A549 (cell line): ENCODE measurements around the gene PTGER2. TPM values are rescaled to one million over a fixed set of nuclear protein-coding genes. Genes with fewer than 3 reads are reported as not detected.

Experiments
- ATAC-seq, 2 experiments: fragments of 200-7000 bp in 1 of 2; fragments of >200 bp in 1 of 2; cut with Nextera tagmentation in 1 of 2; cut with Tn5 transposase in 1 of 2; 3 replicates each; pipeline versions ENCODE4 v1.8.0 to v1.9.1; 2018 to 2020; ENCODE audit warnings: mild to moderate bottlenecking in 1 of 2, moderate library complexity in 1 of 2
- CTCF ChIA-PET: fragments of 300-600 bp; sonication (Branson Sonifier 250); formaldehyde crosslinking; extraction: SDS; loops from one replicate; lab custom pipeline; 2021; ENCODE audit warnings: antibody characterized with exemption, inconsistent platforms; lab: Yijun Ruan, JAX
- POLR2A ChIA-PET: fragments of 350-600 bp; formaldehyde crosslinking; extraction: SDS; loops from one replicate; lab custom pipeline; 2021; ENCODE audit warnings: antibody characterized with exemption, inconsistent platforms; lab: Yijun Ruan, JAX
- DNase-seq, 2 experiments: peaks; one replicate each; pipeline versions ENCODE4 v3.0.0 to v3.0.0-alpha.2; 2011 to 2016; ENCODE audit warnings: low read depth in 1 of 2, low spot score in 1 of 2
- FAIRE-seq: peaks from 2 replicates; lab custom pipeline; 2011; peaks lifted over from hg19 to GRCh38; lab: Jason Lieb, UNC
- H3K27ac ChIP-seq, 2 experiments: fragments of >200 bp; sonication (Bioruptor Twin); formaldehyde crosslinking; 3 replicates each; pipeline ENCODE4 v1.5.1; 2016 to 2017
- H3K4me1 ChIP-seq: fragments of >200 bp; sonication (Bioruptor Twin); formaldehyde crosslinking; 3 replicates; pipeline ENCODE4 v1.6.1; 2016
- H3K4me2 ChIP-seq: fragments of >200 bp; sonication (Bioruptor Twin); formaldehyde crosslinking; 3 replicates; pipeline ENCODE4 v1.6.1; 2016
- H3K4me3 ChIP-seq: fragments of >200 bp; sonication (Bioruptor Twin); formaldehyde crosslinking; 3 replicates; pipeline ENCODE4 v1.5.1; 2016
- H3K9me3 ChIP-seq: fragments of >200 bp; sonication (Bioruptor Twin); formaldehyde crosslinking; 3 replicates; pipeline ENCODE4 v1.6.1; 2016
- BHLHE40 ChIP-seq: IDR thresholded peaks from 2 replicates; pipeline ENCODE4 v1.6.1; 2012; ENCODE audit warnings: low read depth, low read length, inconsistent platforms
- CHD2 ChIP-seq: fragments of 150-350 bp; IDR thresholded peaks from 2 replicates; pipeline ENCODE4 v1.6.1; 2014; ENCODE audit warnings: low read length; ENCODE audit not compliant: partially characterized antibody
- EHMT2 ChIP-seq: fragments of 200-600 bp; sonication (generic); IDR thresholded peaks from 2 replicates; pipeline ENCODE4 v1.6.1; 2016; ENCODE audit warnings: antibody characterized with exemption, low read depth, mild to moderate bottlenecking, moderate library complexity
- ESRRA ChIP-seq: fragments of 150-350 bp; IDR thresholded peaks from 2 replicates; pipeline ENCODE4 v1.6.1; 2014; ENCODE audit warnings: mild to moderate bottlenecking, low read length, borderline replicate concordance
- FOSL2 ChIP-seq, 2 experiments: fragments of 450-650 bp in 1 of 2; fragments of >200 bp in 1 of 2; sonication (Bioruptor Twin) in 1 of 2; formaldehyde crosslinking; IDR thresholded peaks; 2 replicates each; pipeline versions ENCODE4 v1.5.0 to v1.6.1; 2016 to 2020; ENCODE audit warnings: mild to moderate bottlenecking in 1 of 2, moderate library complexity in 1 of 2
- FOXS1 ChIP-seq: fragments of 250-450 bp; sonication (Bioruptor Pico); IDR thresholded peaks from 2 replicates; pipeline ENCODE4 v1.5.0; 2020; ENCODE audit warnings: mild to moderate bottlenecking, moderate library complexity
- HDAC2 ChIP-seq: fragments of 200-600 bp; sonication (generic); IDR thresholded peaks from 2 replicates; pipeline ENCODE4 v1.6.1; 2016
- HOXA7 ChIP-seq: fragments of 250-450 bp; sonication (Bioruptor Pico); IDR thresholded peaks from 2 replicates; pipeline ENCODE4 v1.5.0; 2020; ENCODE audit warnings: mild to moderate bottlenecking, moderate library complexity
- HOXB13 ChIP-seq: fragments of 250-450 bp; sonication (Bioruptor Pico); IDR thresholded peaks from 2 replicates; pipeline ENCODE4 v1.5.0; 2020; ENCODE audit warnings: low read depth, mild to moderate bottlenecking, moderate library complexity
- JUN ChIP-seq, 2 experiments: fragments of >200 bp; sonication (Bioruptor Twin); formaldehyde crosslinking; IDR thresholded peaks; 2 replicates in 1 of 2; 3 replicates in 1 of 2; pipeline ENCODE4 v1.6.1; 2016 to 2017
- NFE2L2 ChIP-seq: fragments of 150-350 bp; conservative IDR thresholded peaks from 2 replicates; pipeline ENCODE4 v1.6.1; 2014; ENCODE audit warnings: low read length
- NPAS2 ChIP-seq: fragments of 250-450 bp; sonication (Bioruptor Pico); IDR thresholded peaks from 2 replicates; pipeline ENCODE4 v1.8.0; 2022; ENCODE audit warnings: mild to moderate bottlenecking, moderate library complexity, borderline replicate concordance
- POLR2A ChIP-seq: IDR thresholded peaks from 2 replicates; pipeline ENCODE4 v1.6.1; 2012; ENCODE audit warnings: mild to moderate bottlenecking, low read length
- RAD21 ChIP-seq, 2 experiments: fragments of >200 bp in 1 of 2; sonication (Bioruptor Twin) in 1 of 2; formaldehyde crosslinking in 1 of 2; IDR thresholded peaks in 1 of 2; conservative IDR thresholded peaks in 1 of 2; 2 replicates in 1 of 2; 3 replicates in 1 of 2; pipeline ENCODE4 v1.6.1; 2012 to 2018; ENCODE audit warnings: inconsistent platforms in 1 of 2
- RARB ChIP-seq: fragments of 250-450 bp; sonication (Bioruptor Pico); IDR thresholded peaks from 2 replicates; pipeline ENCODE4 v1.8.0; 2021; ENCODE audit warnings: mild to moderate bottlenecking, moderate library complexity
- RNF2 ChIP-seq: fragments of 200-600 bp; sonication (generic); IDR thresholded peaks from 2 replicates; pipeline ENCODE4 v1.6.1; 2016; ENCODE audit warnings: low read depth, mild to moderate bottlenecking, antibody characterized with exemption, moderate library complexity, borderline replicate concordance
- TFCP2L1 ChIP-seq: fragments of 250-450 bp; sonication (Bioruptor Pico); IDR thresholded peaks from 2 replicates; pipeline ENCODE4 v1.5.0; 2021; ENCODE audit warnings: mild to moderate bottlenecking
- ZSCAN20 ChIP-seq: fragments of 250-450 bp; sonication (Bioruptor Pico); IDR thresholded peaks from 2 replicates; pipeline ENCODE4 v1.8.0; 2022; ENCODE audit warnings: mild to moderate bottlenecking, moderate library complexity
- WGBS: methylation state at CpG from one replicate; pipeline ENCODE4 v1.1.6; 2017; ENCODE audit errors: missing lambda C conversion rate; 5-methylcytosine and 5-hydroxymethylcytosine counted together
- polyA plus RNA-seq, 4 experiments: library from polyadenylated mRNA; depleted of rRNA in 3 of 4; stranded (reverse); fragments of >200 nt; fragmentation: RNase III in 1 of 4; extraction: RNeasy Plus Mini Kit Qiagen cat#74134 plus additional on column Dnase treatment in 1 of 4; gene quantifications; 2 replicates in 3 of 4; 3 replicates in 1 of 4; pipeline ENCODE4 v1.2.3, GENCODE V29; 2011 to 2017
- TF ChIP-seq, protein P1 (sequence below): IDR thresholded peaks from 2 replicates; pipeline ENCODE4 v1.6.1; 2012
- TF ChIP-seq, protein P2 (sequence below): fragments of 250-450 bp; sonication (Bioruptor Pico); IDR thresholded peaks from 2 replicates; pipeline ENCODE4 v1.5.0; 2020; ENCODE audit warnings: low read depth, mild to moderate bottlenecking, moderate library complexity
- TF ChIP-seq, protein P3 (sequence below): IDR thresholded peaks from 2 replicates; pipeline ENCODE4 v1.6.1; 2012
- TF ChIP-seq, protein P4 (sequence below): fragments of 150-350 bp; IDR thresholded peaks from 2 replicates; pipeline ENCODE4 v1.6.1; 2014; ENCODE audit warnings: low read depth, mild to moderate bottlenecking, low read length
- TF ChIP-seq, protein P5 (sequence below): fragments of >200 bp; sonication (Bioruptor Twin); formaldehyde crosslinking; IDR thresholded peaks from 3 replicates; pipeline ENCODE4 v1.5.1; 2016

Gene PTGER2
- polyA plus RNA-seq, 2 of the 4 experiments (the other 2 are of a cell fraction) = 0.74 to 1.2 TPM

DNA sequence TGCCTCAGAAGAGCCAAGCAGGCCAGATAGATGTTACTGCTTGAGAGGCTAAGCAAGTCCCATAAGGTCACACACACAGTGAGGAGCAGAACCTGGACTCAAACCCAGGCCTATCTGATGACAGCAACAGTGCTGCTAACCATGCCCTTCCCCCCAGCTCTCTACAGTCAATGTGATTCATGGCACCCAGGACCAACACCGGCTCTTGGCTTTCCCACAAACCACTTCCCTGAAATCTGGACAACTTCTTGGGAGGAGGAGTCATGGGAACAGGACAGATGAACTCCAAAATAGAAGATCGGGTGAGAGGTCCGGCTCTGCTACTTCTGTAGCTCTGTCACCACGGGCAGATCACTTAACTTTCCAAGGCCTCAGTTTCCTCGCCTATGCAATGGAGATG is 47.3 kb upstream of the PTGER2 start:
- H3K4me3 ChIP-seq = no peak overlapping the region
- DNase-seq (no peak), ATAC-seq (no peak), FAIRE-seq (no peak)
- WGBS = 67% methylated on average over 5 of the region's 5 CpGs
- TF ChIP-seq CHD2 = no peak
- no peak for TF ChIP-seq NFE2L2
- TF ChIP-seq TFCP2L1 (CRISPR knock-in tag) = no peak
- TF ChIP-seq POLR2A = no peak
- H3K9me3 ChIP-seq = no peaks in the 10 kb centered on the region
- POLR2A ChIA-PET = no interaction called here
- H3K4me2 ChIP-seq = no peak overlapping the region
- CTCF ChIA-PET = interaction anchor here (1.1 to 1.4 kb wide), 2 partner anchors 8 to 32 kb away, joined by 3 to 4 read pairs; no protein-coding TSS in a partner anchor
- no peaks in the 10 kb centered on the region for H3K4me1 ChIP-seq
- no peak overlapping the region for H3K27ac ChIP-seq

DNA sequence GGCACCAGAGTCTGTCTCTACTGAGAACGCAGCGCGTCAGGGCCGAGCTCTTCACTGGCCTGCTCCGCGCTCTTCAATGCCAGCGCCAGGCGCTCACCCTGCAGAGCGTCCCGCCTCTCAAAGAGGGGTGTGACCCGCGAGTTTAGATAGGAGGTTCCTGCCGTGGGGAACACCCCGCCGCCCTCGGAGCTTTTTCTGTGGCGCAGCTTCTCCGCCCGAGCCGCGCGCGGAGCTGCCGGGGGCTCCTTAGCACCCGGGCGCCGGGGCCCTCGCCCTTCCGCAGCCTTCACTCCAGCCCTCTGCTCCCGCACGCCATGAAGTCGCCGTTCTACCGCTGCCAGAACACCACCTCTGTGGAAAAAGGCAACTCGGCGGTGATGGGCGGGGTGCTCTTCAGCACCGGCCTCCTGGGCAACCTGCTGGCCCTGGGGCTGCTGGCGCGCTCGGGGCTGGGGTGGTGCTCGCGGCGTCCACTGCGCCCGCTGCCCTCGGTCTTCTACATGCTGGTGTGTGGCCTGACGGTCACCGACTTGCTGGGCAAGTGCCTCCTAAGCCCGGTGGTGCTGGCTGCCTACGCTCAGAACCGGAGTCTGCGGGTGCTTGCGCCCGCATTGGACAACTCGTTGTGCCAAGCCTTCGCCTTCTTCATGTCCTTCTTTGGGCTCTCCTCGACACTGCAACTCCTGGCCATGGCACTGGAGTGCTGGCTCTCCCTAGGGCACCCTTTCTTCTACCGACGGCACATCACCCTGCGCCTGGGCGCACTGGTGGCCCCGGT is 46.4 kb upstream of the PTGER2 start, which contains the start of gene PTGDR:
Gene PTGDR (plus strand): TSS at position 198 of the 778 bp plus-strand sequence. CDS start 117 bp downstream, at position 315.
- CTCF ChIA-PET = interaction anchor here (1.1 to 1.4 kb wide), 2 partner anchors 9 to 31 kb away, joined by 3 to 4 read pairs; no protein-coding TSS in a partner anchor
- ATAC-seq = peak in 1 of 2 experiments; percentile 24; a peak in 1 of 6 replicates
- FAIRE-seq = no peak
- TF ChIP-seq EHMT2 (no peak), FOSL2 (IDR thresholded peaks at IDR 0.05) (no peak), FOSL2 (CRISPR knock-in tag; IDR thresholded peaks at IDR 0.05) (no peak)
- no peaks in the 10 kb centered on the region for H3K4me1 ChIP-seq
- POLR2A ChIA-PET = no interaction called here
- no peak within 1 kb of the TSS for H3K4me3 ChIP-seq
- H3K27ac ChIP-seq = no peak within 1 kb of the TSS
- no peak within 1 kb of the TSS for H3K4me2 ChIP-seq
- 71% methylated on average over 59 of the region's 63 CpGs for WGBS
- no peak for DNase-seq
- H3K9me3 ChIP-seq = no peaks in the 10 kb centered on the region

DNA sequence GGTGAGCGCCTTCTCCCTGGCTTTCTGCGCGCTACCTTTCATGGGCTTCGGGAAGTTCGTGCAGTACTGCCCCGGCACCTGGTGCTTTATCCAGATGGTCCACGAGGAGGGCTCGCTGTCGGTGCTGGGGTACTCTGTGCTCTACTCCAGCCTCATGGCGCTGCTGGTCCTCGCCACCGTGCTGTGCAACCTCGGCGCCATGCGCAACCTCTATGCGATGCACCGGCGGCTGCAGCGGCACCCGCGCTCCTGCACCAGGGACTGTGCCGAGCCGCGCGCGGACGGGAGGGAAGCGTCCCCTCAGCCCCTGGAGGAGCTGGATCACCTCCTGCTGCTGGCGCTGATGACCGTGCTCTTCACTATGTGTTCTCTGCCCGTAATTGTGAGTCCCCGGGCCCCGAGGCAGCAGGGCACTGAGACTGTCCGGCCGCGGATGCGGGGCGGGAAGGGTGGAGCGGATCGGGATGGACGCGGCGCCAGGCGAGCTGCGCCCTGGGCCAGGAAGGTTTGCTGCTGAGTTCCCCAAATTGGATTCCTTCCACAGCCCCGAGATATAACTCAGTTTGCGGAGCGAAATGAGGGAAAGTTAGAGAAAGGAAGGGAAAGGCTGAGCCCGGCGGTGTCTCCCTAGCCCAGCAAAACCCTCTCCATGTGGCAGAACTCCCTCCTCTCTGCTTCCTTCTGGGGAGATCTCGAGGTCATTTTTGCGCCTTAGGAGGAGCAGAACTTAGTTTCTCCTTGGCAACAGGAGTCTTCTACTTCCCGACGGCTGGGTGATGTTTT is 45.6 kb upstream of the PTGER2 start:
- ChIA-PET CTCF (interaction anchor here (0.7 kb wide), 1 partner anchor 272 kb away, joined by 3 read pairs; no protein-coding TSS in a partner anchor), POLR2A (no interaction called here)
- ATAC-seq (no peak; a peak in 1 of 6 replicates), FAIRE-seq (no peak), DNase-seq (no peak)
- Histone ChIP-seq H3K4me1 (no peaks in the 10 kb centered on the region), H3K27ac (no peak overlapping the region), H3K4me2 (no peak overlapping the region), H3K4me3 (no peak overlapping the region), H3K9me3 (no peaks in the 10 kb centered on the region)
- WGBS = 67% methylated on average over 49 of the region's 54 CpGs
- TF ChIP-seq RAD21 (conservative IDR thresholded peaks at IDR 0.05 in 1 of 2, IDR thresholded peaks at IDR 0.05 in 1 of 2) (no peak), HOXA7 (CRISPR knock-in tag) (no peak), NPAS2 (CRISPR knock-in tag) (no peak), ZSCAN20 (CRISPR knock-in tag) (no peak), BHLHE40 (no peak)
- TF ChIP-seq, protein P1, sequence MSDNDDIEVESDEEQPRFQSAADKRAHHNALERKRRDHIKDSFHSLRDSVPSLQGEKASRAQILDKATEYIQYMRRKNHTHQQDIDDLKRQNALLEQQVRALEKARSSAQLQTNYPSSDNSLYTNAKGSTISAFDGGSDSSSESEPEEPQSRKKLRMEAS = no peak

DNA sequence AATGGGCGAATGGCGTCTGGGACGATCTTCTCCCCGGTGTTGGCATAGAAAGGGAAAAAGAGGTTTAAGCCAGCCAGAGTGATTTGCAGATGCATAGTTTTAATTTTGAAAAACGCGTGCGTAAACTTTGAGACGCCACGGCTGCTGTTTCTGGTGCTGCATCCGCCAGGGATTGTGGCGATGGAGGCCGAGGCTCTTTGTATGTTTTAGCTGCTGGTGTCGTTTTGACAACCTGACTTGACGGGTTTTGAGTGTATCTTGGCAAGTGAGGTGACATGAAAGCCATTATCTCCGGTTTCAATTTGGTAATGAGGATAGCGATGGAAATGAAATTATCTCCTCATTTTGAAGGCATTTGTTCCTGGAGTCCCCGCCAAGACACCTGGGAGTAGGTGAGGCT is 45.0 kb upstream of the PTGER2 start:
- Histone ChIP-seq H3K4me3 (no peak overlapping the region), H3K27ac (no peak overlapping the region), H3K4me2 (no peak overlapping the region), H3K4me1 (no peaks in the 10 kb centered on the region), H3K9me3 (no peaks in the 10 kb centered on the region)
- ChIA-PET POLR2A (no interaction called here), CTCF (interaction anchor here (0.7 kb wide), 1 partner anchor 273 kb away, joined by 3 read pairs; no protein-coding TSS in a partner anchor)
- WGBS = 73% methylated on average over 17 of the region's 17 CpGs
- FAIRE-seq = no peak
- ATAC-seq = no peak
- DNase-seq = no peak
- TF ChIP-seq ZSCAN20 (CRISPR knock-in tag) (no peak), FOXS1 (CRISPR knock-in tag) (no peak), HOXB13 (CRISPR knock-in tag) (no peak), RNF2 (no peak), JUN (IDR thresholded peaks at IDR 0.05) (no peak), ESRRA (no peak), RARB (no peak), HDAC2 (no peak)
- TF ChIP-seq, protein P2, sequence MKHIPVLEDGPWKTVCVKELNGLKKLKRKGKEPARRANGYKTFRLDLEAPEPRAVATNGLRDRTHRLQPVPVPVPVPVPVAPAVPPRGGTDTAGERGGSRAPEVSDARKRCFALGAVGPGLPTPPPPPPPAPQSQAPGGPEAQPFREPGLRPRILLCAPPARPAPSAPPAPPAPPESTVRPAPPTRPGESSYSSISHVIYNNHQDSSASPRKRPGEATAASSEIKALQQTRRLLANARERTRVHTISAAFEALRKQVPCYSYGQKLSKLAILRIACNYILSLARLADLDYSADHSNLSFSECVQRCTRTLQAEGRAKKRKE = no peak
- TF ChIP-seq, protein P3, sequence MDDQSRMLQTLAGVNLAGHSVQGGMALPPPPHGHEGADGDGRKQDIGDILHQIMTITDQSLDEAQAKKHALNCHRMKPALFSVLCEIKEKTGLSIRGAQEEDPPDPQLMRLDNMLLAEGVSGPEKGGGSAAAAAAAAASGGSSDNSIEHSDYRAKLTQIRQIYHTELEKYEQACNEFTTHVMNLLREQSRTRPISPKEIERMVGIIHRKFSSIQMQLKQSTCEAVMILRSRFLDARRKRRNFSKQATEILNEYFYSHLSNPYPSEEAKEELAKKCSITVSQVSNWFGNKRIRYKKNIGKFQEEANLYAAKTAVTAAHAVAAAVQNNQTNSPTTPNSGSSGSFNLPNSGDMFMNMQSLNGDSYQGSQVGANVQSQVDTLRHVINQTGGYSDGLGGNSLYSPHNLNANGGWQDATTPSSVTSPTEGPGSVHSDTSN = no peak
- TF ChIP-seq, protein P4, sequence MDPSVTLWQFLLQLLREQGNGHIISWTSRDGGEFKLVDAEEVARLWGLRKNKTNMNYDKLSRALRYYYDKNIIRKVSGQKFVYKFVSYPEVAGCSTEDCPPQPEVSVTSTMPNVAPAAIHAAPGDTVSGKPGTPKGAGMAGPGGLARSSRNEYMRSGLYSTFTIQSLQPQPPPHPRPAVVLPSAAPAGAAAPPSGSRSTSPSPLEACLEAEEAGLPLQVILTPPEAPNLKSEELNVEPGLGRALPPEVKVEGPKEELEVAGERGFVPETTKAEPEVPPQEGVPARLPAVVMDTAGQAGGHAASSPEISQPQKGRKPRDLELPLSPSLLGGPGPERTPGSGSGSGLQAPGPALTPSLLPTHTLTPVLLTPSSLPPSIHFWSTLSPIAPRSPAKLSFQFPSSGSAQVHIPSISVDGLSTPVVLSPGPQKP = no peak
- TF ChIP-seq, protein P5, sequence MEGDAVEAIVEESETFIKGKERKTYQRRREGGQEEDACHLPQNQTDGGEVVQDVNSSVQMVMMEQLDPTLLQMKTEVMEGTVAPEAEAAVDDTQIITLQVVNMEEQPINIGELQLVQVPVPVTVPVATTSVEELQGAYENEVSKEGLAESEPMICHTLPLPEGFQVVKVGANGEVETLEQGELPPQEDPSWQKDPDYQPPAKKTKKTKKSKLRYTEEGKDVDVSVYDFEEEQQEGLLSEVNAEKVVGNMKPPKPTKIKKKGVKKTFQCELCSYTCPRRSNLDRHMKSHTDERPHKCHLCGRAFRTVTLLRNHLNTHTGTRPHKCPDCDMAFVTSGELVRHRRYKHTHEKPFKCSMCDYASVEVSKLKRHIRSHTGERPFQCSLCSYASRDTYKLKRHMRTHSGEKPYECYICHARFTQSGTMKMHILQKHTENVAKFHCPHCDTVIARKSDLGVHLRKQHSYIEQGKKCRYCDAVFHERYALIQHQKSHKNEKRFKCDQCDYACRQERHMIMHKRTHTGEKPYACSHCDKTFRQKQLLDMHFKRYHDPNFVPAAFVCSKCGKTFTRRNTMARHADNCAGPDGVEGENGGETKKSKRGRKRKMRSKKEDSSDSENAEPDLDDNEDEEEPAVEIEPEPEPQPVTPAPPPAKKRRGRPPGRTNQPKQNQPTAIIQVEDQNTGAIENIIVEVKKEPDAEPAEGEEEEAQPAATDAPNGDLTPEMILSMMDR = no peak
